GDM1 (cell line): ENCODE results near the gene CUL9.

Experiments
- DNase-seq: peaks from one replicate; lab custom pipeline; 2025; lab: John Stamatoyannopoulos, UW

Gene CUL9

GRCh38 chr6:43256670-43257366, 74.8 kb downstream of the CUL9 start:
- DNase-seq: no peak

DNA sequence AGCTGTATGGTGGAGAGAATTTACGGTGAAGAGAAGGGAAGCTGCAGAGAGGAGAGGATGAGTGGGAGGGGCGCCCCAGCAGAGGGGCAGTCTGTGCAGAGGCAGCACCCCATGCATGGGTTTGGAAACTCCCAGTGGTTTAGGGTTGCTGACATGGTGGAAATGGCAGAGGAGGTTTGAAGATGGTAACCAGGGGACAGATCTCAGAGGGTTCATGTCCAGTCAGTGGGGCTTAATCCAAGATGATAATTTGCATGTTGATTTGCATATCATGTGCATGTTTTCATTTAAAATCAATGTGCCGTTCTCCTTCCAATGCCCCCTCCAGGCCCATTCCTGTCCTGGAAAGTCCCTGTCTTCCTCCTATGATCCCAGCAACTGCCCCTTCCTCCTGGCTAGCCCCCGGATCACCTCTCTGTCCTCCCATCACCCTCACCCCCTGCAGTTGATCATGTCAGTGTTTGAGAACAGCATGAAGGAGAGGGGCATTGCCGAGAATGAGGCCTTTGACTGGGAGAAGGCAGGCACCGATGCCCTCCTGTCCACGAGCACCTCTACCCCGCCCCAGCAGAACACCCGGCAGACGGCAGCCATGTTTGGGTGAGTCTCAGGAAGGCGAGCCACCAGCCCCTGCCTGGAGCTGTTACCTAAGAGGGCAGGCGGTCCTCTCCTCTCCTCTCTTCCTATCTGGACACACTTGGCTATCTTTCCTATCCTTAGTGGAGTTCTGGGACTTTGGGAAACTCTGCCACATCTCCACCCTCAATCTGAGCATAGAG, 75.6 kb downstream of the CUL9 start:
- DNase-seq: no peak

DNA sequence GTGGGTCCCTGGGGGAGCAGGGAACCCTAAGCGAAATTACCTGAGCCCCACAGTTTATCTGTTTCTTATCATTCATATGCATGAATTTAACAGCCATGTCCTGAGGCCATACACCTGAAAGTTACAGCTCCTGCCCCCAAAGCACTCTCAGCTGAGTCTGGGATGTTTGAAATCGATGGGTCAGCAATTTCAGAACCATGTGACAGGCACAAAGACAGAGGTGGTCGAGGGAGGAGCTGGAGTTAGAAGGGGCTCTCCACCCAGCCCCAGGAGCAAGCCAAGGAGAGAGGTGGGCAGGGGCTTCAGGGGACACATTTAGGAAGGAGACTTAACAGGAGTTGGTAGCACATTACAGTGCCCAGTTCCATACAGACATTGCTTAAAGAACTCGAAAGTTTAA, 76.2 kb downstream of the CUL9 start:
- no peak for DNase-seq

GRCh38 chr6:43258807-43259686, 77.1 kb downstream of the CUL9 start:
- no peak for DNase-seq

- DNase-seq: no peak
Measured at GRCh38 chr6:43260791-43261190, 78.8 kb downstream of the CUL9 start.

GRCh38 chr6:43261198-43261597, 79.2 kb downstream of the CUL9 start:
- no peak for DNase-seq

- DNase-seq: no peak
Measured at GRCh38 chr6:43262000-43262779, 80.2 kb downstream of the CUL9 start.

- DNase-seq: no peak
Measured at GRCh38 chr6:43262780-43263313, 80.9 kb downstream of the CUL9 start.

GRCh38 chr6:43263314-43264178, 81.5 kb downstream of the CUL9 start:
- DNase-seq: peak; percentile 63

DNA sequence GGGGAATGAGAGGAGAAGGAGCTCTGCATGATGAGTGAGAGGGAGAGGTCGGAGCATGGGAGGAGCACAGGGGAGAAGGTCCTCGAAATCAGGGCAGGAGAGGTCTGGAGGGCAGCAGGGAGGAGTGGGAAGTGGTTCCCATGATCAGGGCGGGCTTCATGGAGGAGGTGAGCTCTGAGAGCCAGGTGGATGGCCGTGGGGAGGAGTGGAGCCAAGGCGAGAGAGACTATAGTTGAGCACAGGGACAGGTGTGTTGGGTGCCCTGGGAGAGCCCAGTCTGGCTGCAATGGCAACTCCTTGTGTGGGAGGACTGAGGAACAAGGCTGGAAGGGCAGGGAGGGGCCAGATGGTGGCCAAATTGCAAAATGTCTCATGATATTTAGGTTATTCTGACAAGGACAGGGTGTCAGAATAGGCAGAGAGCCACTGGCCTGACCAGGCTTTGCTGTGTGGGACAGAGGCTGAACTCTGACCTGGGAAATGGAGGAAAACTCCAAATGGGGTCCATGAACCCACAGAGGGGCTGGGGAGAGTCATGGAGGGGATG, 82.7 kb downstream of the CUL9 start:
- DNase-seq: no peak

DNA sequence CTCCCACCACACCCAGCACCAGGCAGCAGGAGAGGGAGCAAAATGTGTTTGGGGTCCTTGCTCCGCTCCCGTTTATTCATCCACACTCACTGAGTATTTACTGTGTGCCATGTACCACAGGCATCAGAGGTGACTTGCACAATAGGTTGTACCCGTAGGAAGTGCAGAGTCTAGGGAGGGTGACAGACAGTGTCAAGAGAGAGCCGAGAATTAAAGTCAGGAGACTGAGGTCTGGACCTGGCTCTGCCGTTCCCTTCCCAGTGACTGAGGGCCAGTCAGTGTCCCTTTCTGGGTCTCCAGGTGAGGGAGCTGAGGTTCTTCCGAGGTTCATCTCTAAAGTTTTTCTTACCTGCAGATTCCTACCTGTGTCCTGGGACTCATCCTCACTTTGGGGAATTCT, 83.6 kb downstream of the CUL9 start:
- DNase-seq: no peak

DNA sequence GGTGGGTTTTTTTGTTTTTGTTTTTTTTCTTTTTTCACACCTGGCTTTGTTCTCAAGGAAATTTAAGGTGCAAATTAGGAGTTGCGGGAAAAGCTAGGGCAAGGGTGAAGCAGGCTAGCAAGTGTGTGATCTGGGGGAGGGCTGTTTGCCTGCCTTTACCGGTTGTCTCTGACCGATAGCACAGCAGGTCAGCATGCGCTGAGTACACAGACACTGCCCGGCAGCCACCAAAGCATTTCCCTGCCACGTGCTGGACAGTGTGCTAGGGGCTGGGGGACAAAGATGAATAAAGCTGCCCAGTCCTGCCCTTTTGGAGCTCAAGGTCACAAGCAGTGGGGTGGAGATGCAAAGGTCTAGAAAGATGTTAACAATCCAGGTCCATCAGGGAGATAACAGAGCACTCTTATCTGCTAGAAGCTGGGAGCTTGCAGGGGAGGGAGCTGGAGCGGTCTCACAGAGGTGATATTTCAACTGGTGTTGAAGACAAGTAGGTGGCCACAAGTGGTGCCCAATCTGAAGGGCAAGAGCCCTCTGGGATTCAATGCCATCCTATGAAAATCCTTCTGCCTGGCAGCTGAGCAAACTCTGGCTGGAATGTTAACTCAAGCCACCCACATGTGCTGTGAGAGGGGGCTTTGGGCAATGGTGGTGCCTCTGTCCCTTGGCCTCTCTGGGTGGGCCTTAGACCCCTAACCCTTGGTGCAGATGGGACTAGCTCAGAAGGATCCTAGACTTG, 85.8 kb downstream of the CUL9 start:
- DNase-seq: no peak

DNA sequence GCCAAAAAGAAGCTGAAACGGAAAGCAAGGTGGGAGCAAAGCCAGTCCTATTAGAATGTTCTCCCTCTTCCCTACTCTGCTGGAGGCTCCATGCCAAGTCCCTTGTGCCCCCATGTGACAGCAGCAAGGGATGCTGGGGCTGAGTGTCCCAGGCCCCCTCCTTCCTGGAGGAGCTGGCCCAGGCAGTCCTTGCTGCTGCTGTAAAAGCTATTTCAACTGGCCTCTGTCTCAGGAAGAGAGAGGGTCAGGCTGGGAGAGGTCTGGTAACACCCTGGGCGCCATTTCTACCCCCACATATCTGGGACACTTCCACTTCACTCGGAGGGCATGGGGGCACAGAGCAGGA, 86.3 kb downstream of the CUL9 start:
- DNase-seq: no peak

DNA sequence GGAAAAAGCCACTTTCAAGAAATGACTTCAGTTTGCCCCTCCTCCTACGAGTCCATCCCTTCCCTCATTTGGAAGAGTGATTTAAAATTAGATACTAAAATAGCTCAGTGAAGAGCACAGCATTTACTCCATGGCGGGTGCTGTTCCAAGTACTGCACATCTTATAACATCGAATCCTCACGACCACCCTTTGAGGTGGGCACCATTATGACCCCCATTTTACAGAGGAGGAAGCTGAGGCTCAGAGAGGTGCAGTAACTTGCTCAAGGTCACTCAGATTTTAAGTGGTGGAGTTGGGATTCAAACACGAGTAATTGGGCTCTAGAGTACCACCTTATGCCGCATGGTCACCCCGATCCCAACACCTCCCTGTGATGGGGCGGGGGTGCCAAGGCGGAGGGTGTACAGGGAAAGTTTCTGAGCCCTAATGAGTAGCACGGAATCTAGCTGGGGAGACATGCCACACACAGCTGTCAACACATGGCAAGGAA, 86.8 kb downstream of the CUL9 start:
- DNase-seq: no peak

- DNase-seq: no peak
Measured at GRCh38 chr6:43269273-43270007, 87.4 kb downstream of the CUL9 start.

DNA sequence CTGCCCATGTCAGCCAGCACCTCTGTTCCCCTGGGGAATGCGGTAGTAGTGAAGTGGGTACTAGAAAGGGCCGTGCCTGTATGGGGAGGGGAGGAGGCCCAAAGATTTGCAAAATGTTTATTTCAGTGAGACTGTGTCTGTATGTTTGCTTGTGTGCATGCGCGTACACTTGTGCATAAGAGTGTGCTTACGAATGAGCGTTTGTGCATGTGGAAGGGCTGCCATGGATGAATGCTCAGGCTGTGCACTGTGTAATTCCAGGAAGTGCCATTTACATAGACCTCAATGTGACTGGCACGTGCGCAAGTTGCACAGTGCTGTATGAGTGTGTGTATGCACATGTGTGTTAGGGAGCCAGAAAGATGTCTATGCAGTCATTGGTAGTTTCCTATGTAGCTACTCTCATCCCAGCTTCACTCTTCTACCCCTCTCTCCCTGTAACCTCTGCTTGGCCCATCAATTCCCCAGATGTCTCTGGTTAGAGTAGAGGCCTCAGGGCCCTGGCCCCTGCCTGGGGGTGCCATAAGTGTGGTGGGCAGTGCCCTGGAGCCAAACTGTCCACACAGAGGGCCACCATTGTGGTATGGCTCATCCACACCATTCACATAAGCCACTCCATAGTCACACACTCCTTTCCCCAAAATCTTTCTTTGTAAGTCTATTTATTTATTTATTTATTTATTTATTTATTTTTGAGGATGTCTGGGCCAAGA, 89.3 kb downstream of the CUL9 start:
- no peak for DNase-seq

GRCh38 chr6:43271944-43272343, 89.9 kb downstream of the CUL9 start:
- no peak for DNase-seq

DNA sequence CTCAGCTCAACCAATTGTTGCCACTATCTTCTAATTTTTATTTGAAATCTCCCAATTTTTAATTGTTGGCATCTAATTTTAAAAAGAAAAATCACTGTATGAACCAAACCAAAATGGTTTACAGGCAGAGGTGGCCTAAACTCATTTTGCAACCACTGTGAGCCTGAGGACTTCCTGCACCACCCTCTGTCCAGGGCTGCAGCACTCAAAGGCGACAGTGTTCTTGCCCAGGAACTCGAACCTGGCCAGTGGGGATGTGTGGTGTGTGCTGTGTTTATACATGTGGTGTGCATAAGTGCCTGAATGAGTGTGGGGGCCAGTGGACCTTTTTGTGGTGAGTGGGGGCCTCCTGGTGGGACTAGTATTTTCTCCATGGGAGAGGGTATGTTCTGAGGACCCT, 91.7 kb downstream of the CUL9 start:
- DNase-seq: no peak
